ENCODE results near the gene TLR2.

DNA sequence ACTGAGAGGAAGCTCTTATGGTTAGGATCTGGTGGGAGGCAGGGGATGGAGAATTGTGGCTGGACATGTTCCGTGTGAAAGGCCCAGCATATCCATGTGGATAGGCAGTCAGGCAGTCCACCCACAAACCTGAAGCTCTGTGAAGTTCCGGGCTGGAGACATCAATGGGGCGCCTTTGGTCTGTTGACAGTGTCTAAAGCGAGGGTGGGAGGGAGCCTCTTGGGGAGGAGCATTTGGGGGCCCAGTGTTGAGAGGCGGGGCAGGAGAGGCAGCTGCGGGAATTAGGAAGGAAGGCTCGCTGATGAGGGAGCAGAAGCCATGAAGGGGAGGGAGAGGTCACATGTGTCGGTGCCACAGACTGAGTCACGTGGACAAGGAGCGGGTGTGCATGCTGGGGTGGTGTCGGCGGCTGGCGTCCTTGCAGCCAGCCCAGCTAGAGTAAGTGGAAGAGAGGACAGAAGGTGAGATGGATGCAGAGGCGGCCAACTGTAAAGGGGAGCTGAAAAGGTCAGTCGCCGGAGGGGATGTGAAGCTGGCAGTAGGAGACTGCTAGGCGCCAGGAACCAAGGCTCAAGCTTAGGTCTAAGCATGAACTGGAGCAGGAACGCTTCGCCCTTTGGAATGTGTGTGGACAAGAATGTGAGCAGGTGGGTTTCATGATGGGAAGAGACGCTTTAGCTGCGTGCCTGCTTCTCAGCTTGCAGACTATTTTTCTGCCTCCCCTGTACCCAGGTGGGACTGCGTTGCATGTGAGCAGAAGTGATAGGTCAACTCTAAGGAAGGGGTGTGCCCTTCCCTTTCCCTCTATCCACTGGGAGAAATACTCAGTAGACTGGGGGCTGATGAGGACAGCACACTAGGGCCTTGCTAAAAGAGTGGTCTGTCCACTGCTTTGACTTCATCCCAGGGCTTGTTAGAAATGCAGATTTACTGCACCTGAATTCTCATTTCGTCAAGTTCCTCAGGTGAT, 44.0 kb upstream of the TLR2 start:
- TF ChIP-seq POLR2AphosphoS5 (IDR thresholded peaks at IDR 0.05; ENCODE audit: low read depth, low read length) (no peak), POLR2A (IDR thresholded peaks at IDR 0.05; ENCODE audit: low read depth, low read length) (no peak)

All from GM12892 (cell line).